SK-N-SH treated with all-trans-retinoic acid at 6 μM for 48 hours (cell line): ENCODE results near the gene THAP7.

Experiments used
- ATAC-seq: fragments of 200-7000 bp; cut with Tn5 transposase; 3 replicates; pipeline ENCODE4 v1.9.1; 2020; ENCODE audit warnings: mild to moderate bottlenecking, moderate library complexity
- ARNTL ChIP-seq: fragments of 450-650 bp; formaldehyde crosslinking; IDR thresholded peaks from 2 replicates; pipeline ENCODE4 v1.5.0; 2020; ENCODE audit warnings: low read depth, mild to moderate bottlenecking, moderate library complexity, borderline replicate concordance
- BACH2 ChIP-seq: fragments of 250-450 bp; sonication (Bioruptor Pico); IDR thresholded peaks from 2 replicates; pipeline ENCODE4 v1.9.0; 2021; ENCODE audit warnings: mild to moderate bottlenecking, borderline replicate concordance
- CREB5 ChIP-seq: fragments of 250-450 bp; sonication (Bioruptor Pico); IDR thresholded peaks from 2 replicates; pipeline ENCODE4 v1.5.1; 2020; ENCODE audit warnings: low read depth, mild to moderate bottlenecking, moderate library complexity
- CSRNP3 ChIP-seq: fragments of 250-450 bp; sonication (Bioruptor Pico); IDR thresholded peaks from 2 replicates; pipeline ENCODE4 v1.5.1; 2021; ENCODE audit warnings: mild to moderate bottlenecking, moderate library complexity
- ESRRG ChIP-seq: fragments of 250-450 bp; sonication (Bioruptor Pico); IDR thresholded peaks from 2 replicates; pipeline ENCODE4 v1.6.1; 2021; ENCODE audit warnings: mild to moderate bottlenecking
- GLIS3 ChIP-seq: fragments of 250-450 bp; sonication (Bioruptor Pico); IDR thresholded peaks from 2 replicates; pipeline ENCODE4 v1.5.0; 2020; ENCODE audit warnings: mild to moderate bottlenecking, moderate library complexity
- ISL1 ChIP-seq: fragments of 250-450 bp; sonication (Bioruptor Pico); IDR thresholded peaks from 2 replicates; pipeline ENCODE4 v2.1.2; 2022; ENCODE audit warnings: mild to moderate bottlenecking, moderate library complexity
- OSR1 ChIP-seq: fragments of 250-450 bp; sonication (Bioruptor Pico); IDR thresholded peaks from 2 replicates; pipeline ENCODE4 v1.8.0; 2022; ENCODE audit warnings: moderate library complexity, mild to moderate bottlenecking, inconsistent platforms
- PATZ1 ChIP-seq: fragments of 250-450 bp; sonication (Bioruptor Pico); IDR thresholded peaks from 2 replicates; pipeline ENCODE4 v1.8.0; 2020; ENCODE audit warnings: mild to moderate bottlenecking, moderate library complexity, borderline replicate concordance
- POU6F1 ChIP-seq: fragments of 250-450 bp; sonication (Bioruptor Pico); IDR thresholded peaks from 2 replicates; pipeline ENCODE4 v1.8.0; 2021; ENCODE audit warnings: low read depth, mild to moderate bottlenecking, moderate library complexity, borderline replicate concordance
- PPARA ChIP-seq: fragments of 250-450 bp; sonication (Bioruptor Pico); IDR thresholded peaks from 2 replicates; pipeline ENCODE4 v1.5.0; 2020; ENCODE audit warnings: mild to moderate bottlenecking, borderline replicate concordance
- RARB ChIP-seq: fragments of 250-450 bp; sonication (Bioruptor Pico); IDR thresholded peaks from 2 replicates; pipeline ENCODE4 v1.8.0; 2021; ENCODE audit warnings: mild to moderate bottlenecking, moderate library complexity
- SNAI2 ChIP-seq: fragments of 250-450 bp; sonication (Bioruptor Pico); IDR thresholded peaks from 2 replicates; pipeline ENCODE4 v1.5.0; 2020; ENCODE audit warnings: mild to moderate bottlenecking, moderate library complexity
- TCF4 ChIP-seq: fragments of 250-450 bp; sonication (Bioruptor Pico); IDR thresholded peaks from 2 replicates; pipeline ENCODE4 v1.8.0; 2021; ENCODE audit warnings: mild to moderate bottlenecking, moderate library complexity, borderline replicate concordance
- TSHZ2 ChIP-seq: fragments of 250-450 bp; sonication (Bioruptor Pico); IDR thresholded peaks from 2 replicates; pipeline ENCODE4 v1.5.0; 2020; ENCODE audit warnings: mild to moderate bottlenecking, moderate library complexity
- ZC3H10 ChIP-seq: fragments of 250-450 bp; sonication (Bioruptor Pico); IDR thresholded peaks from 2 replicates; pipeline ENCODE4 v1.5.1; 2021; ENCODE audit warnings: mild to moderate bottlenecking, moderate library complexity
- ZFP3 ChIP-seq: fragments of 250-450 bp; sonication (Bioruptor Pico); IDR thresholded peaks from 2 replicates; pipeline ENCODE4 v1.5.0; 2020; ENCODE audit warnings: mild to moderate bottlenecking, moderate library complexity
- ZFP30 ChIP-seq: fragments of 450-650 bp; formaldehyde crosslinking; IDR thresholded peaks from 2 replicates; pipeline ENCODE4 v1.5.0; 2022; ENCODE audit warnings: mild to moderate bottlenecking, moderate library complexity
- ZNF565 ChIP-seq: fragments of 450-650 bp; formaldehyde crosslinking; conservative IDR thresholded peaks from 2 replicates; pipeline ENCODE4 v1.5.0; 2020; ENCODE audit warnings: low read depth, mild to moderate bottlenecking, moderate library complexity
- ZNF70 ChIP-seq: fragments of 450-650 bp; formaldehyde crosslinking; IDR thresholded peaks from 2 replicates; pipeline ENCODE4 v1.5.0; 2020; ENCODE audit warnings: mild to moderate bottlenecking, moderate library complexity
- ZNF8 ChIP-seq: fragments of 450-650 bp; formaldehyde crosslinking; IDR thresholded peaks from 2 replicates; pipeline ENCODE4 v1.5.0; 2020; ENCODE audit warnings: mild to moderate bottlenecking, moderate library complexity

Gene THAP7

GRCh38 chr22:20979940-20980453 lies 21.9 kb downstream of the THAP7 start (continued):
- no peak for TF ChIP-seq POU6F1 (CRISPR knock-in tag)
- no peak for TF ChIP-seq PPARA
- TF ChIP-seq ZFP3: no peak

GRCh38 chr22:20979243-20979809 lies 22.6 kb downstream of the THAP7 start:
- no peak for TF ChIP-seq ZFP3
- no peak for TF ChIP-seq ISL1 (CRISPR knock-in tag)
- no peak for TF ChIP-seq SNAI2
- no peak for TF ChIP-seq CSRNP3 (CRISPR knock-in tag)
- no peak for TF ChIP-seq ESRRG (CRISPR knock-in tag)
- no peak for TF ChIP-seq PATZ1
- no peak for TF ChIP-seq ZNF8 (CRISPR knock-in tag)
- no peak for TF ChIP-seq TSHZ2
- no peak for TF ChIP-seq BACH2 (CRISPR knock-in tag)
- no peak for TF ChIP-seq ZNF565 (CRISPR knock-in tag)
- no peak for TF ChIP-seq RARB (CRISPR knock-in tag)
- no peak for TF ChIP-seq OSR1
- no peak for TF ChIP-seq CREB5
- no peak for TF ChIP-seq GLIS3
- TF ChIP-seq ZC3H10: no peak
- no peak for TF ChIP-seq PPARA
- no peak for TF ChIP-seq ZNF70 (CRISPR knock-in tag)
- no peak for ATAC-seq

- TF ChIP-seq ZFP30 (CRISPR knock-in tag): no peak
- TF ChIP-seq SNAI2: no peak
- no peak for TF ChIP-seq ISL1 (CRISPR knock-in tag)
- no peak for TF ChIP-seq ARNTL (CRISPR knock-in tag)
- TF ChIP-seq POU6F1 (CRISPR knock-in tag): no peak
- TF ChIP-seq BACH2 (CRISPR knock-in tag): no peak
- no peak for TF ChIP-seq CSRNP3 (CRISPR knock-in tag)
- no peak for TF ChIP-seq ZC3H10
- TF ChIP-seq ZFP3: no peak
- no peak for TF ChIP-seq TCF4
- no peak for ATAC-seq
Observed at GRCh38 chr22:20978419-20978818, 23.5 kb downstream of the THAP7 start.
